Peyer's patch (tissue), 4 donors: Measurements from ENCODE around the gene ARHGAP22.

ENCODE experiments used
- POLR2A ChIP-seq, 2 donors: fragments of 450-650 bp; IDR thresholded peaks; one replicate each; pipeline ENCODE4 v1.5.1; 2017; ENCODE audit warnings: antibody characterized with exemption in 2 of 2, mild to moderate bottlenecking in 2 of 2, moderate library complexity in 2 of 2
- TF ChIP-seq, protein P1 (sequence below), 6 experiments: fragments of 450-650 bp in 4 of 6; fragments of 200-600 bp in 2 of 6; sonication (generic) in 1 of 6; IDR thresholded peaks; one replicate each; pipeline ENCODE4 v1.5.1; 2017 to 2019; ENCODE audit warnings: antibody characterized with exemption in 6 of 6, mild to moderate bottlenecking in 3 of 6, moderate library complexity in 1 of 6

DNA sequence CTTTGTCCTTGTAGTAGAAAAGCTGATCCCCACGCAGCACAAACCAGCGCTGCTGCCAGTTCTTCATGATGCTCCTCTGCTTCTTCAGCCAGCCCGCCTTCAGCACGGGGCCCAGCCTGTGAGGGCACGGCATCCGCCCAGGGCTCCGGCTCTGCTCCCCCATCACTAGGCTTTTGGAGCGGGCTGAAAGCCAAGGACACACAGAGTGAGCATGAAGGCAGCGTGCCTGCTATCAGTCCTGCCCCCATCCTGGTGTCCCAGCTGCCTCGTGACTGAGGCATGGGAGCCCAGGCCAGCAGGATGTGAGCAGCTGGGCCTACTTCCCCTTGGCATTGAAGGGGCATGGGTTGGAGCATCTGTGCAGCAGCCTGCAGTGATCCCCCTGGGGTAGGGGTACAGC is 21.9 kb downstream of the ARHGAP22 start:
- TF ChIP-seq, protein P1, sequence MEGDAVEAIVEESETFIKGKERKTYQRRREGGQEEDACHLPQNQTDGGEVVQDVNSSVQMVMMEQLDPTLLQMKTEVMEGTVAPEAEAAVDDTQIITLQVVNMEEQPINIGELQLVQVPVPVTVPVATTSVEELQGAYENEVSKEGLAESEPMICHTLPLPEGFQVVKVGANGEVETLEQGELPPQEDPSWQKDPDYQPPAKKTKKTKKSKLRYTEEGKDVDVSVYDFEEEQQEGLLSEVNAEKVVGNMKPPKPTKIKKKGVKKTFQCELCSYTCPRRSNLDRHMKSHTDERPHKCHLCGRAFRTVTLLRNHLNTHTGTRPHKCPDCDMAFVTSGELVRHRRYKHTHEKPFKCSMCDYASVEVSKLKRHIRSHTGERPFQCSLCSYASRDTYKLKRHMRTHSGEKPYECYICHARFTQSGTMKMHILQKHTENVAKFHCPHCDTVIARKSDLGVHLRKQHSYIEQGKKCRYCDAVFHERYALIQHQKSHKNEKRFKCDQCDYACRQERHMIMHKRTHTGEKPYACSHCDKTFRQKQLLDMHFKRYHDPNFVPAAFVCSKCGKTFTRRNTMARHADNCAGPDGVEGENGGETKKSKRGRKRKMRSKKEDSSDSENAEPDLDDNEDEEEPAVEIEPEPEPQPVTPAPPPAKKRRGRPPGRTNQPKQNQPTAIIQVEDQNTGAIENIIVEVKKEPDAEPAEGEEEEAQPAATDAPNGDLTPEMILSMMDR (IDR thresholded peaks at IDR 0.05), result no peak
- no peak for TF ChIP-seq POLR2A (IDR thresholded peaks at IDR 0.05)
